Keratinocyte (primary cell): ENCODE results near the gene PCARE. TPM values are rescaled to one million over a fixed set of nuclear protein-coding genes. Genes with fewer than 3 reads are reported as not detected.
A peak's percentile ranks its signal among the peaks of the same experiment; 100 is the strongest.

Experiments used
- DNase-seq: peaks from one replicate; pipeline ENCODE4 v3.0.0-alpha.2; 2011; ENCODE audit warnings: low read depth, missing footprints, low spot score
- FAIRE-seq: peaks from 2 replicates; lab custom pipeline; 2011; peaks lifted over from hg19 to GRCh38; lab: Jason Lieb, UNC
- H2AFZ ChIP-seq: 2 replicates; pipeline ENCODE4 v1.6.0; 2012; ENCODE audit warnings: low read length, control low read depth, inconsistent platforms; ENCODE audit not compliant: control insufficient read depth
- H3K27ac ChIP-seq: 2 replicates; pipeline ENCODE4 v1.5.1; 2011; ENCODE audit warnings: low read length; ENCODE audit not compliant: control insufficient read depth, insufficient read depth
- H3K27me3 ChIP-seq: 3 replicates; pipeline ENCODE4 v1.6.0; 2011; ENCODE audit warnings: low read length; ENCODE audit not compliant: control insufficient read depth, insufficient read depth; ENCODE audit errors: extremely low read depth
- H3K36me3 ChIP-seq, 2 experiments: 2 replicates in 1 of 2; 3 replicates in 1 of 2; pipeline ENCODE4 v1.5.1; 2011; ENCODE audit warnings: low read length in 2 of 2, mild to moderate bottlenecking in 1 of 2; ENCODE audit not compliant: control insufficient read depth in 2 of 2, insufficient read depth in 2 of 2; ENCODE audit errors: extremely low read depth in 1 of 2
- H3K4me1 ChIP-seq: 3 replicates; pipeline ENCODE4 v1.5.1; 2011; ENCODE audit warnings: low read length; ENCODE audit not compliant: control insufficient read depth, insufficient read depth; ENCODE audit errors: extremely low read depth
- H3K4me2 ChIP-seq: 3 replicates; pipeline ENCODE4 v1.6.0; 2011; ENCODE audit warnings: low read depth, low read length; ENCODE audit not compliant: control insufficient read depth, insufficient read depth; ENCODE audit errors: extremely low read depth
- H3K4me3 ChIP-seq, 3 experiments: fragments of 200-600 bp in 1 of 3; sonication (generic) in 1 of 3; 2 replicates in 2 of 3; 3 replicates in 1 of 3; pipeline ENCODE4 v1.5.1; 2011 to 2016; ENCODE audit warnings: low read length in 3 of 3, mild to moderate bottlenecking in 3 of 3, control low read depth in 2 of 3, inconsistent platforms in 1 of 3, low read depth in 1 of 3, mixed read lengths in 1 of 3, mixed run types in 1 of 3, moderate library complexity in 1 of 3; ENCODE audit not compliant: control insufficient read depth in 2 of 3, insufficient read depth in 2 of 3; ENCODE audit errors: extremely low read depth in 1 of 3
- H3K79me2 ChIP-seq: 2 replicates; pipeline ENCODE4 v1.6.0; 2012; ENCODE audit warnings: low read length; ENCODE audit not compliant: control insufficient read depth, insufficient read depth
- H3K9ac ChIP-seq: 3 replicates; pipeline ENCODE4 v1.6.0; 2011; ENCODE audit warnings: low read length; ENCODE audit not compliant: control insufficient read depth, insufficient read depth; ENCODE audit errors: extremely low read depth
- H3K9me1 ChIP-seq: 3 replicates; pipeline ENCODE4 v1.6.0; 2011; ENCODE audit warnings: low read length; ENCODE audit not compliant: control insufficient read depth, insufficient read depth; ENCODE audit errors: extremely low read depth
- H3K9me3 ChIP-seq: 2 replicates; pipeline ENCODE4 v1.5.1; 2012; ENCODE audit warnings: low read depth, low read length; ENCODE audit not compliant: control insufficient read depth
- H4K20me1 ChIP-seq: 3 replicates; pipeline ENCODE4 v1.6.0; 2011; ENCODE audit warnings: low read length; ENCODE audit not compliant: control insufficient read depth, insufficient read depth; ENCODE audit errors: extremely low read depth
- CTCF ChIP-seq, 3 experiments: IDR thresholded peaks in 1 of 3; conservative IDR thresholded peaks in 1 of 3; optimal IDR thresholded peaks in 1 of 3; 2 replicates in 2 of 3; 3 replicates in 1 of 3; pipeline versions ENCODE3 to v1.5.1; 2011; ENCODE audit warnings: low read length in 3 of 3, mild to moderate bottlenecking in 3 of 3, moderate library complexity in 2 of 3, control low read depth in 1 of 3, inconsistent platforms in 1 of 3; ENCODE audit not compliant: insufficient read depth in 2 of 3; ENCODE audit errors: extremely low read depth in 1 of 3
- EZH2 ChIP-seq: IDR thresholded peaks from one replicate; pipeline ENCODE4 v1.6.1; 2012; ENCODE audit warnings: inconsistent platforms, mild to moderate bottlenecking, low read length, moderate library complexity
- dilution Hi-C: fragments of 300-500 bp; cut with MboI; formaldehyde crosslinking; loops from one replicate; pipeline ENCODE4 v1.7.0; 2020; ENCODE audit warnings: low sequenced_read_pairs; ENCODE audit not compliant: extremely low pct_ligation_motif_present
- polyA plus RNA-seq, 5 experiments: library from polyadenylated mRNA; depleted of rRNA in 3 of 5; stranded (reverse) in 3 of 5; stranded (forward) in 1 of 5; unstranded in 1 of 5; fragments of >200 nt; gene quantifications; 1 replicate in 1 of 5; 2 replicates in 3 of 5; 3 replicates in 1 of 5; pipeline versions ENCODE4 v1.2.1 to v1.2.3, GENCODE V29; 2011 to 2012; ENCODE audit warnings: missing spikeins in 2 of 5, low read depth in 1 of 5, low replicate concordance in 1 of 5

The PCARE gene
- polyA plus RNA-seq, 1 donor (not counting 4 experiments of a cell fraction or from before 2014, with no cell fraction given) = not detected

- Histone ChIP-seq H4K20me1 (no peaks in the 10 kb centered on the region), H3K4me3 (no peak overlapping the region), H3K9me1 (no peaks in the 10 kb centered on the region), H3K27ac (no peak overlapping the region), H3K4me1 (peaks cover 48% of the 10 kb centered on the region), H2AFZ (no peak overlapping the region), H3K9ac (no peak overlapping the region), H3K4me2 (no peak overlapping the region), H3K27me3 (no peaks in the 10 kb centered on the region), H3K36me3 (no peaks in the 10 kb centered on the region), H3K79me2 (peaks cover 10% of the 10 kb centered on the region), H3K9me3 (no peaks in the 10 kb centered on the region)
- TF ChIP-seq EZH2 (no peak), CTCF (optimal IDR thresholded peaks at IDR 0.05 in 1 of 3, IDR thresholded peaks at IDR 0.05 in 1 of 3, conservative IDR thresholded peaks at IDR 0.05 in 1 of 3; ENCODE audit: extremely low read depth in 1 of 3, insufficient read depth in 2 of 3, low read length in 3 of 3) (no peak)
- FAIRE-seq = no peak
- no peak for DNase-seq
- dilution Hi-C loops = no loop called here
These were observed 38.1 kb upstream of the PCARE start for GRCh38 chr2:29112379-29112778.

- dilution Hi-C loops = no loop called here
- Histone ChIP-seq H3K27ac (no peak overlapping the region), H3K27me3 (no peaks in the 10 kb centered on the region), H3K4me2 (no peak overlapping the region), H3K36me3 (no peaks in the 10 kb centered on the region), H3K4me1 (peaks cover 36% of the 10 kb centered on the region), H3K9me1 (no peaks in the 10 kb centered on the region), H2AFZ (no peak overlapping the region), H4K20me1 (no peaks in the 10 kb centered on the region), H3K4me3 (no peak overlapping the region), H3K79me2 (no peaks in the 10 kb centered on the region), H3K9me3 (no peaks in the 10 kb centered on the region), H3K9ac (no peak overlapping the region)
- DNase-seq (no peak), FAIRE-seq (peak; percentile 73)
- TF ChIP-seq EZH2 (no peak), CTCF (optimal IDR thresholded peaks at IDR 0.05 in 1 of 3, IDR thresholded peaks at IDR 0.05 in 1 of 3, conservative IDR thresholded peaks at IDR 0.05 in 1 of 3; ENCODE audit: extremely low read depth in 1 of 3, insufficient read depth in 2 of 3, low read length in 3 of 3) (no peak)
These were observed 36.7 kb upstream of the PCARE start for GRCh38 chr2:29110916-29111535.
